HG03432 (cell line): ENCODE data around the gene NOVA1.
A peak's percentile ranks its signal among the peaks of the same experiment; 100 is the strongest.
"Not testable (repeated sequence)": the region's sequence is repeated elsewhere in the genome, so short reads cannot be mapped to it uniquely, and the experiment has no call there.

Experiments used
- ATAC-seq: cut with Tn5 transposase; IDR thresholded peaks from one replicate; pipeline ENCODE4 v1.9.1; 2021; ENCODE audit warnings: mild to moderate bottlenecking, moderate library complexity; ENCODE audit not compliant: unreplicated experiment

Gene NOVA1

GRCh38 chr14:26597589-26598080 lies at the start of gene NOVA1:
Gene NOVA1 (minus strand): TSS chr14:26598033. CDS start chr14:26597436, 597 bp downstream.
- peak; percentile 36 for ATAC-seq

- not testable (repeated sequence) for ATAC-seq
These were observed 47.2 kb upstream of the NOVA1 start for GRCh38 chr14:26645057-26645456.

GRCh38 chr14:26636561-26636960 lies 38.7 kb upstream of the NOVA1 start:
- ATAC-seq, result no peak

GRCh38 chr14:26634946-26635345 lies 37.1 kb upstream of the NOVA1 start:
- not testable (repeated sequence) for ATAC-seq

- ATAC-seq, result no peak
These were observed 28.4 kb upstream of the NOVA1 start for GRCh38 chr14:26626256-26626655.

- ATAC-seq, result no peak
These were observed 24.8 kb upstream of the NOVA1 start for GRCh38 chr14:26622611-26623010.

GRCh38 chr14:26621807-26622560 lies 24.2 kb upstream of the NOVA1 start:
- ATAC-seq, result no peak

GRCh38 chr14:26621364-26621763 lies 23.5 kb upstream of the NOVA1 start:
- no peak for ATAC-seq

- ATAC-seq, result no peak
These were observed 13.4 kb upstream of the NOVA1 start for GRCh38 chr14:26611259-26611658.

GRCh38 chr14:26606729-26607312 lies 9.0 kb upstream of the NOVA1 start:
- no peak for ATAC-seq

GRCh38 chr14:26605602-26606001 lies 7.8 kb upstream of the NOVA1 start:
- ATAC-seq, result no peak

GRCh38 chr14:26602902-26603301 lies 5.1 kb upstream of the NOVA1 start:
- ATAC-seq, result no peak

GRCh38 chr14:26601856-26602255 lies 4.0 kb upstream of the NOVA1 start:
- no peak for ATAC-seq

GRCh38 chr14:26599291-26599690 lies 1.5 kb upstream of the NOVA1 start:
- ATAC-seq, result no peak

- no peak for ATAC-seq
These were observed 869 bp upstream of the NOVA1 start for GRCh38 chr14:26598672-26599131.

GRCh38 chr14:26598081-26598671 lies 343 bp upstream of the NOVA1 start:
- ATAC-seq, result peak; percentile 81

- no peak for ATAC-seq
These were observed 703 bp downstream of the NOVA1 start for GRCh38 chr14:26597071-26597588.

GRCh38 chr14:26596543-26597061 lies 1.2 kb downstream of the NOVA1 start:
- ATAC-seq, result no peak

GRCh38 chr14:26595926-26596542 lies 1.8 kb downstream of the NOVA1 start:
- no peak for ATAC-seq

GRCh38 chr14:26594756-26595545 lies 2.9 kb downstream of the NOVA1 start:
- no peak for ATAC-seq
